ENCODE data around the gene COL28A1.
A peak's percentile ranks its signal among the peaks of the same experiment; 100 is the strongest.

Gene COL28A1

DNA sequence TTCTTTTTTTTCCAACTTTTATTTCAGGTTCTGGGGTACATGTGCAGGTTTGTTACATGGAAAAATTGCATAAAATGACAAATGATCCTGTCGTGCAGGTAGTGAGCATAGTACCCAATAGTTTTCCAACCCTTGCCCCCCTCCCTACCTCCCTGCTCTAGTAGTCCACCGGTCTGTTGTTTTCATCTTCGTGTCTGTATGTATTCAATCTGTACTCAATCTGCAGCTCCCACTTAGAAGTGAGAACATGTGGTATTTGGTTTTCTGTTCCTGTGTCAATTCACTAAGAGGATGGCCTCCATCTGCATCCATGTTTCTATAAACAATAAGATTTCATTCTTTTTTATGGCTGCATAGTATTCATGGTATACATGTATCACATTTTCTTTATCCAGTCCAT lies 202.1 kb downstream of the COL28A1 start:
- DNase-seq (ENCODE audit: low read depth, low spot score): no peak

DNA sequence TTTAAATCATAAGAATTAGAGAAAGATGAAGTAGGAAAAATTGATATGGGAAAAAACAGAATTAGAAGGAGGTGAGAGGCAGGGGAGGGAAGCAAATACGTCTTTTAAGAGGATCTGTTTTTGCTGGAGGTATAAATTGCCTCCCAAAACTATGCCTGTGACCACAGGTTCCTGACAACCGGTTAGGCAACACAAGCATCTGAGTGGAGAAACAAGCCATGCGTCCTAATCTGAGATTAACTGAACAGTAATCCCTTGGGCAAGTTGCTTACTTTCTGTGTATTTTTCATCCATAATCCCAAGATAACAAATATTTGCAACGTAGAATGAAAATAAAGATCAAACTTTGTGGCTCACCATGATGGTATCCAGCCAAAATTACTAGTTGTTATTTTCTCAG lies 204.2 kb downstream of the COL28A1 start:
- DNase-seq (ENCODE audit: low read depth, low spot score): peak; percentile 16

DNA sequence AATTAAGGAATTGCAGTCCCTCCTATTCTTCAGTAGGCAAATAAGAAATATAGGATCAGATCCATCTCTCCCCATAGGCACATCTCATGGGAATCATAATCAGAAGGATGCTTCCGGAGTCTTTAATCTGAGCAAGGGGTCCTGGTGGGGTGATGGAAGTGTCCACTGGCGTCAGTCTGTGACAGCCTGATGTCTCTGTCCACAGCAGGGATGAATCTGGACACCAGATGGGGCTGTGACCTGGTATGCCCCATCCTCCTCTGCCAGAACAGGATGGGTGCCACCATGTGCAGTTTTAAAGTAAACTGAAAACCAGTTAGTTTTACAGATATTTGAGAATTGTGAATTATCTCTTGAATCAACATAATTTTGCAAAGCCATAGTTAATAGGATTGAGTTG lies 204.7 kb downstream of the COL28A1 start:
- DNase-seq (ENCODE audit: low read depth, low spot score): no peak

DNA sequence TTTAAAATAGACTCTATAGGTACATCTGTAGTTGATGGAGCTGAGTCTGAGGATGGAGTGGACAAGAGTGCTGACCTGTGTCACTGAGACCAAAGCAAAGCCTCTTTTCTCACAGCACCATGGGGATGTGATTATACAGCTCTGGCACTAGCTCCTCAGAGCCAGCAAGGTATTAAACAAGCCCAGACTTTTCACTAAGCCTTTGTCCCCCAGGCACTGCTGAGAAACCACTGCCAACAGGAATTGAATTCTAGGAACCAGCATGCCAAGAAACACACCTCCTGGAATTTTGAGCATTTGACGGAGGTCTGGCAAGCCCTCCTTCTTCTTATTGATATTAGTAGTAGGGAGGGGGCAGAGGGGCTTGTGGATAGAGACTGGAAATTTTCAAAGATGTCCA lies 206.3 kb downstream of the COL28A1 start:
- DNase-seq (ENCODE audit: low read depth, low spot score): peak; percentile 81

DNA sequence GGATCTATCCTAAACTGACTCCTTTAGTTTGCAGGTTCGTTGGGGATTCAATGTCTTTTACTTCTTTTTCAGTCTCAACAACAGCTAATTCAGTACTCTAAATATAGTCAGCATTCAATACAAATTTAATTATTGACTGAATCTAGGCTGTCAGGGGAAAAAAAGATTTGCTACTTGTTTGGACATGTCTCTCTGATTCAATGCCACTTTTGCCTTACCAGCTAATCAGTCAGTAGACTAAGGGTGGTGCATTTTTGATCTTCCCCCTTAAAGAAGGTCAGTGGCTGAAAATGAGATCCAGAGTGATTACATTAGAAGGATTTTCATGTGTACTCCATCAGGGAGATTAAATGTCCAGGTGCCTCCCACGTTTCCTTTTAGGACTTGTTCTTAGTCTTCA lies 208.2 kb downstream of the COL28A1 start:
- DNase-seq (ENCODE audit: low read depth, low spot score): no peak

DNA sequence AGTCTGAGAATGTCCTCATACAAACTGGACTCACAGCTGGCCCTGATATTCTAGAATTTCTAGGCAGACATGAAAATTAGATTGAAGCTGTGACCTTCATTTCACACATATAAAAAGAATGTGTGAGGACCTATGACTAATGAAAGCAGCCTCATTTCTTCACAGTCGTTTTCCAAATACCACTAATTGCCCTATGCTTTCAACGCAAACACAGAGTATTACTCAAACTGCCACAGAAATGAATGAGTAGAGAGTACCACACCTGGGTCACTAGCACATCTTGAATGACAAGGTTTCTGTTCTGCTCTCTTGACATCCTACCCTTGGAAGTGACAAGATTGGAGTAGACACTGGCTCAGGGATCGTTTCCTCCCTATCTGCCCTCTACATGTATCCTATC lies 211.0 kb downstream of the COL28A1 start:
- no peak for DNase-seq (ENCODE audit: low read depth, low spot score)

DNA sequence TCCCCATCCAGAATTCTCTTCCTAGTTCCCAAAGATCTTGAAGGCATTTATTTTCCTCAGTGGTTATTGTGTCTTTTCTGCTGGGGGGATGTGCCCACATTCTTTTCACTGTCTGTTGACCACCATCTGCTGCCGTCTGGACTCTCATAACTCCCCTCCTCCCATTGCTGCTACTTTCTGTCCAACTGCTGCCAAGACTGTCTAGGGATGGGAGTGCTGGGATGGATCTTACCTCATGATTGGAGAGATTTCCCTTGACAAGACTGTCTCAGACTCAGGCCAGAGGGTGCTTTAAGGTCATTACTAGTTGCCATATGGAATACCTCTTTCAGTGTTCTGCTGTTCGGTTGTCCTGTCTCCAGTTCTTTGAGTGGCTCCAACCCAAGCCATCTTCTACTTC lies 211.8 kb downstream of the COL28A1 start:
- no peak for DNase-seq (ENCODE audit: low read depth, low spot score)

DNA sequence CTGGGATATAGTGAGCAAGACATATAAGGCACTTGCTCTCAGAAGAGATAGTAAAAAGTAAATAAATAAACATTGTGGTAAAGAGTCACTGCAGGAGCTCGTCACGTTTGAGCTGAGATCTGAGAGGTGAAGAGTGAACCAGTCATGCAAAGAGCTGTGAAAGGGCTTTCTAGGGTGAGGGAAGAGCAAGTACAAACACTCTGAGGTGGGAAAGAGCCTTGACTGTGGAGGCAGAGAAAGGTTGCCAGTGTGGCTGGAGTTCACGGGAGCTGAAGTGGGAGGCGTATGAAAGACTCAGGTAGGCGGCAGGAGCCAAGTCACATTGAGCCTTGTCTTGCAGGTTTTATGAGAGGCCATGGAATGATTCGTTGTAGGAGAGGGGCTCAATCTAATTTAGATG lies 212.3 kb downstream of the COL28A1 start:
- no peak for DNase-seq (ENCODE audit: low read depth, low spot score)

DNA sequence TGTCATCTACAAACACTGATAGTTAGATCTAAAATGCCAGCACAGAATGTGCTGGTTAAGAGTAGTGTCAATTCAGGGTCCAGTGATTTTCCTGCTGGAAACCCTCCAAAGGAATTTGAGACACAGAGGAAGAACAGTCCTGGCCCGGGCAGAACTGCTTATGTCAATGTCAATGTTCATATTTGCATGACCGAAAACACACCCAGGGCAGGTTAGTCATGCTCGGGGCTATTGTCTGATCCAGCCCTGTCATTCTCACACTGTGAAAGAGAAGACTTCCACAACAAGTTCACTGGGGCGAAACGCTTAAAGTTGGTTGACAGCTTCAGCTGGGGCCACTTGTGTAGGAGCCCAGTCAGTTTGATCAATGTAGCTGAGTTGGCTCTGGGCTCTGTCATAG lies 214.0 kb downstream of the COL28A1 start:
- peak; percentile 51 for DNase-seq (ENCODE audit: low read depth, low spot score)

DNA sequence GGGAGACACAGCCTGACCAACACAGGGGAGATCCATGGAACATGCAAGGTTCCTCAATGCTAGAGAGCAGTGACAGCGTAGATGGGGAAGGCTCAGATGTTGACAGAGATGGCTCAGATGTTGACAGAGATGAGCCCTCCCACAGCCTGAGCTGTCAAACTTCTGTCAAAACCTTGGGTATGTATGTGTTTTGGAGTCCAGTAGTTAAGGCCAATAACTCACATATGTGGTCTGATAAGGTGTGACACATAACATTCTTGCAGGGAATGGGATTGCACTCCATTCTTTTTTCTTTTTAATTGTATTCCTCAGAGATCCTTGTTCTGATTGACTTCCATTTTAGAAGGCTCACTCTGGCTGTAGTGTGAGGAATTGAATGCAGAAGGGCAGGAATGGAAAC lies 217.1 kb downstream of the COL28A1 start:
- DNase-seq (ENCODE audit: low read depth, low spot score): no peak

DNA sequence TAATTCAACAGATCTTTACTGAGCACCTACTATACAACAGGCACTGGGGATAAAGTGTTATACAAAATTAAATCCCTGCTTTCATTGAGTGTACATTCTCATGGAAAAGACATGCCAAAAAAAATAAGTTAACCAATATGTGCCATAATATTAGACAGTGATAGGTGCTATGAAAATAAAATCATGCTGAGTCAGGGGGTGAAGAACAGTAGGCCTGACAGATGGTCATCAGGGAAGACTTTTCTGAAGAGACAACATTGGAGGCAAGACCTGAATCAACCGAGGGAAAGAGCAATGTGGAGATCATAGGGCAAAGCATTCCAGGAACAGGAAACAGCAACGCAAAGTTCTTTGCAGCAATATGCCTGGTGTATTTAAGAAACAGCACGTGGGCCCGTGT lies 217.8 kb downstream of the COL28A1 start:
- no peak for DNase-seq (ENCODE audit: low read depth, low spot score)

DNA sequence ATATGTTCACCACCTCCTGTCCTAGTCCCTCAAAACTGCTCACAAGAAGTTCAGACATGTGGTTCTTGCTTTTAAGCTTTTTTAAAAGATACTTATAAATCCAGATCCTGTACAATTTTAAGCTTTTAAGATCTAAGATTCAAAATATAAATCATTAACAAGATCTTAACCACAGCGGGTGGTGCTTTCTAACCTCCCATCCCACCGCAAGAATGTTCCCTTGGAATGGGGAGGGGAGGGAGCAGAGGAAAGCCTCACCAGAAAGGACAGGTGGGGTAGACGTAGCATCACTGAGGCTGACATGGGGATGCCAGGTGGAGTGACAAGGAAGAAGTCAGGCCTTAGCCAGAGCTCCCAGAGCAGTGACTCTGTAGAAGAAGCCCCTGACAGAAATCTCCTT lies 219.8 kb downstream of the COL28A1 start:
- DNase-seq (ENCODE audit: low read depth, low spot score): no peak

DNA sequence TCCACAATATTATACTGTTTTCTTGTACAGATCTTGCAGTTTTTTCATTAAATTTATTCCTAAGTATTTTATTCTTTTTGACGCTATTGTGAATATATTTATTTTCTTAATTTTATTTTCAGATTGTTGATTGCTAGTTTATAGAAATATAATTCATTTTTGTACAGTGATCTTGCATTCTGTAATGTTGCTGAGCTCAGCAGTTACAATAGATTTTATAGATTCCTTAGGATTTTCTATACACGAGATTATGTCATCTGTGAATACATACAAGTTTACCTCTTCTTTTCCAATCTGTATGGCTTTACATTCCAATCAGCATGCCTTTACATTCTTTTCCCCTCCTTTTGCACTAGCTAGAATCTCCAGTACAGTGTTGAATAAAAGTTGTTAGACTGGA lies 223.3 kb downstream of the COL28A1 start:
- no peak for DNase-seq (ENCODE audit: low read depth, low spot score)

DNA sequence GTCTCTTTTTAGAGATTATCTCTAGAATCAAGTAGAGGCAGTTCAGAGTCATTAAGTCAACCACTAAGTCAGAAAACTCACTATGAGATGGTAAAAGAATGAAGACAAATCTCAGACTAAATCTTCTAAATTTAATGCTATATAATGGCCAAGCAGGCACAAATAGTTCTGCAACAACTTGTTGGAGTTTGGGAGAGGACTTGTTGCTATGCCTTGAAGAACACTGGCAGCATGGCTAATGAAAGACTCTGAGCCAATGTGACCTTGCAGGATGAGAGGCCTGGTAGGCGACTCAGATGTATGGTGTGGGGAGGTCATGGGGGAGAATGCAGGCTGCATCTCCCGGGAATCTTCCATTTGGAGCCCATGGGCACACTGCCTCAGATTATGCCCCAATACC lies 224.7 kb downstream of the COL28A1 start:
- no peak for DNase-seq (ENCODE audit: low read depth, low spot score)

DNA sequence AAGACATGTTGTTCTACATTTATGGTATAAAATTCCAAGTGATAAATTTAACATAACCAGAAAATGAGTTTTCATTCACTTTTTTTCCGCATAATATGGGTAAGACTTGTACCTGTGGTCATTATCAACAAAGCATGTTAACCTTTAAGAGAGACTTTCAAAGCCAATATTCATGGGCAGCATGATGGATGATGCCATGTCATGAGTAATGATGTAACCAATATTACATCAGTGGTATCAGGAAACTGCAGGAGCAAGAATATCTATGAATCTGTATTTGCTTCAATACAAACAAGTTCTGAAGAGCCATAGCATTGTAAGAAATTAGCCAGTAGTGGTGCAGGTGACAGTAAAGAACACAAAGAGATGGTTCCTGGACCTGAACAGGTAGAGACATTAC lies 226.5 kb downstream of the COL28A1 start:
- no peak for DNase-seq (ENCODE audit: low read depth, low spot score)

Data from astrocyte of the hippocampus (primary cell).